Measurements from ENCODE around the gene KLHL29.

The KLHL29 gene

GRCh38 chr2:23661276-23662050, 276.5 kb downstream of the KLHL29 start:
- no peak for DNase-seq (ENCODE audit: low read depth)
- H3K4me3 ChIP-seq (ENCODE audit: low read depth, low read length) = no peak overlapping the region
- no peak for TF ChIP-seq CTCF (IDR thresholded peaks at IDR 0.05; ENCODE audit: low read depth, low read length)
- TF ChIP-seq MYC (IDR thresholded peaks at IDR 0.05; ENCODE audit: low read depth, low read length) = no peak
- no peak for TF ChIP-seq MAX (IDR thresholded peaks at IDR 0.05; ENCODE audit: low read depth, low read length)
- no peak for TF ChIP-seq POLR2A (IDR thresholded peaks at IDR 0.05; ENCODE audit: extremely low read depth, insufficient read length)

GRCh38 chr2:23662466-23662865, 277.5 kb downstream of the KLHL29 start:
- no peak for DNase-seq (ENCODE audit: low read depth)
- TF ChIP-seq MYC (IDR thresholded peaks at IDR 0.05; ENCODE audit: low read depth, low read length) (no peak), POLR2A (IDR thresholded peaks at IDR 0.05; ENCODE audit: extremely low read depth, insufficient read length) (no peak)
- H3K4me3 ChIP-seq (ENCODE audit: low read depth, low read length) = no peak overlapping the region

- DNase-seq (ENCODE audit: low read depth) = no peak
- H3K4me3 ChIP-seq (ENCODE audit: low read depth, low read length) = no peak overlapping the region
- TF ChIP-seq MAX (IDR thresholded peaks at IDR 0.05; ENCODE audit: low read depth, low read length) = no peak
- TF ChIP-seq MYC (IDR thresholded peaks at IDR 0.05; ENCODE audit: low read depth, low read length) = no peak
- TF ChIP-seq POLR2A (IDR thresholded peaks at IDR 0.05; ENCODE audit: extremely low read depth, insufficient read length) = no peak
- TF ChIP-seq CTCF (IDR thresholded peaks at IDR 0.05; ENCODE audit: low read depth, low read length) = no peak
Measured at GRCh38 chr2:23662941-23663920, 278.3 kb downstream of the KLHL29 start.

GRCh38 chr2:23664066-23664788, 279.2 kb downstream of the KLHL29 start:
- no peak for DNase-seq (ENCODE audit: low read depth)
- no peak overlapping the region for H3K4me3 ChIP-seq (ENCODE audit: low read depth, low read length)
- no peak for TF ChIP-seq CTCF (IDR thresholded peaks at IDR 0.05; ENCODE audit: low read depth, low read length)

- TF ChIP-seq POLR2A (IDR thresholded peaks at IDR 0.05; ENCODE audit: extremely low read depth, insufficient read length) (no peak), CTCF (IDR thresholded peaks at IDR 0.05; ENCODE audit: low read depth, low read length) (no peak), MAX (IDR thresholded peaks at IDR 0.05; ENCODE audit: low read depth, low read length) (no peak), MYC (IDR thresholded peaks at IDR 0.05; ENCODE audit: low read depth, low read length) (no peak)
- DNase-seq (ENCODE audit: low read depth) = no peak
- H3K4me3 ChIP-seq (ENCODE audit: low read depth, low read length) = no peak overlapping the region
Measured at GRCh38 chr2:23666241-23666979, 281.4 kb downstream of the KLHL29 start.

Measured in NB4 (cell line).